Activated CD8-positive, alpha-beta memory T cell treated with anti-CD3 and anti-CD28 coated beads for 1 hour (primary cell): Measurements from ENCODE around the gene NHLRC4.

Source experiments
- DNase-seq, 2 donors: peaks; one replicate each; pipeline ENCODE4 v3.0.0-alpha.2; 2020; ENCODE audit warnings: low read depth in 1 of 2; ENCODE audit errors: extremely low read depth in 1 of 2

NHLRC4 gene

DNA sequence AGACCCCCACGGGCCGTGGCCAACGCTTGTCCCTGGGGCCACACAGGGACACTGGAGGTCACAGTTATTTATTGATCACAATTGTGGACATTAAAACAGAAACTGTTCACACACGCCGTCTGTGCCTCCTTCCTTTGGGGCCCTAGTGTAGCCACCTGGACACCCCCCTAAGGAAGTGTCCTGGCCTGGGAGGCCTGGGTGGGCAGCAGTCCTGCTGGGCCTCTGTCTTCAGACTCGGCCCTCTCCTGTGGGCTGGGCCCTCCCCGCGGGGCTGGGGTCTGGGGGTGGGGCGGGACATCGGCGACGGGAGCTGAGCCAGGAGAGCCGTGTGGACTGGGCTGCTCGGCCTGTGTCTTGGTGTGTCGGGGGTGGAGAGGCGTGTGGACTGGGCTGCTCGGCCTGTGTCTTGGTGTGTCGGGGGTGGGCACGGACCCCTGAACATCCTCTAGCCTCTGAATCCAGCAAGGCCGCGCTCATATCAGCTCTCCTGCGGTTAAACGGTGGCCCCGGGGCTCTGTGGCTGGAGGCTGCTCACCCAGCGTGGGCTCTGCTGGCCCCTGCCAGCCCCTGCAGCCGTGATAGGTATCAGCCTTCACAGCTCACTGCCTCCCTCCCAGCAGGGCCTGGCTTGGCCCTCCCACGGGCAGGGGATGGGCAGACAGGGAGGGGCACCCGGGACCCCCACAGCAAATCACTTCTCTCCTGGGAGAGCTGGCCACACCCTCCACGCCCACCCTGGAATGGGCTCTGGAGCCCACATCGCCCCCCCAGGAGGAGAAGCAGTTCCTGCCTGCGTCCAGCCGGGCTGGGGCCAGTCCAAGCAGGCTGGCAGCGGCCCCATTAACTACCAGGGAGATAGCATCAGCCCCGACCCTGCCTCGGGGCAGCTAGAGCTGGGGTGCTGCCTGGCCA, 1.1 kb upstream of the NHLRC4 start:
- DNase-seq: no peak

DNA sequence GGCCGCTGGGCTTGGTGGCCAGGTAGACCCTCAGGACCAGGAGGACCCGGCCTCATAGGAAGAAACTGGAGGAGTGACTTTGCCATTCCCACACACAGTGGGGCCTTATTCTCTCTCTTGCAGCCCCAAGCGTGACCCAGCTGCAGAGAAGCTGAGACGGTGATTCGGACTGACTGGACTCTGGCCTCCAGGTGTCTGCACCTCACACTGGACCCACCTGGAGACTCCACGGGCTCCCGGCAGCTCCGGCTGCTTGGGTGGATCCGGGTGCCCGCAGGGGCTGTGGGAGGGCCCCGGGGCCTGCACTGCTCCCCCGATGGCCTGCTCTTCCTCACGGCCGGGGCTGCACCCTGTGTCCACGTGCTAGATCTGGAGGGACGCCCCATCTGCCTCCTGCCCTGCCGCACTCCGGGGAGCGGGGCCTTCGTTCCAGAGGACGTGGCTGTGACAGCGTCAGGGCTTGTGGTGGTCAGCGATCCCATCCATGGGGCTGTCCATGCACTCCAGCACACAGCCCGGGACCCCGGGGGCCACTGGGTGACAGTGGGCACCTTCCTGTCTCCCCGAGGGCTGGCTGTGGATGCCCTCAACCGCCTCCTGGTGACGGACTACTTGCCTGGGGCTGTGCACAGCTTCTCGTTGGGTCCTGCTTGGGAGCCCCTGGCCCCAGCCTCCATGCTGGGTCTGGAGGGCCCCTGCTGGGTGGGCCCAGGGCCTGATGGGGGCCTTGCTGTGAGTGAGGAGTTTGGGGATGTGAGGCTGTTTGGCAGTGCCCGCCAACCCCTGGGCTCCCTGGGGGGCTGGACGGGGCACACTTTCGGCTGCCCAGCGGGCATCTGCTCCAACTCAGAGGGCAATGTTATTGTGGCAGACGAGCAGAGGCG, 810 bp downstream of the NHLRC4 start:
- no peak for DNase-seq

DNA sequence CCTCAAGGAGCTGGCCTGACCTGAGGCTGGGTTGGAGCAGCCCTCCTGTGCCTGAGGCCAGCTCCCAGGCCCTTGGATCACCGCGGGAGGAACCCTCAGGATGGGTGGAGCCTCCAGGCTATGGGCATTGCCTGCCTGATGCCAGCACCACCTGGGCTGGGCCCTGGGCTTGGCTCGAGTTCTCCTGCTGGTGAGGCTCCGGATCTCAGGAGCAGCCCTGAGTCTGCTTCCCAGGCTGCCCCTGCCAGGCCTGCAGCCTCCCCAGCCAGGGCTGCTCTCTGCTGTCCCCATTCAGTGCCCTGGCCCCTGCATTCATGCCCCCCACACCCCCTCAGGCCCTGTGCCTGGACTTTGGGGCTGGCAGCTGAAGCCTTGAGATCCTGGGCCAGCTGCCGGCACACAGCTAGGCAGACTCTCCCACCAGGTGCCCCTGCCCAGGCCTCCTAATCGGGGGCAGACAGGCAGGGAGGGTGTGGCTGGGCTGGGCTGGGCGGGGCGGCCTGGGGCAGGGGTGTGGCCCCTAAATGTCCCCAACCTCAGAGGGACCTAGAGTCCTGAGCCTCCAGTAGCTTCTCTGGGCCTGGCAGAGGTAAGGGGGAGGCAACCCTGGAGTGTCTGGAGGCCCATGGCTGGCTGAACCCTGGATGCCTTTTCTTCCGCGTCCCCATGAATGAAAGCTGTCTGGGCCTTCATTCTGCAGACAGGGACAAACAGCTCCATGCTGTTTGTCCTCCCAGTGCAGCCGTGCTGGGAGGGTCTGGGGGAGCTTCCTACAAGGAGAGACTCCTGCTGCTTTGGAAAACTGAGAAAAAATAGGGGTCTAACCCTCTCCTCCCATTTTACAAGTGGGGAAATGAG, 1.8 kb downstream of the NHLRC4 start:
- no peak for DNase-seq

DNA sequence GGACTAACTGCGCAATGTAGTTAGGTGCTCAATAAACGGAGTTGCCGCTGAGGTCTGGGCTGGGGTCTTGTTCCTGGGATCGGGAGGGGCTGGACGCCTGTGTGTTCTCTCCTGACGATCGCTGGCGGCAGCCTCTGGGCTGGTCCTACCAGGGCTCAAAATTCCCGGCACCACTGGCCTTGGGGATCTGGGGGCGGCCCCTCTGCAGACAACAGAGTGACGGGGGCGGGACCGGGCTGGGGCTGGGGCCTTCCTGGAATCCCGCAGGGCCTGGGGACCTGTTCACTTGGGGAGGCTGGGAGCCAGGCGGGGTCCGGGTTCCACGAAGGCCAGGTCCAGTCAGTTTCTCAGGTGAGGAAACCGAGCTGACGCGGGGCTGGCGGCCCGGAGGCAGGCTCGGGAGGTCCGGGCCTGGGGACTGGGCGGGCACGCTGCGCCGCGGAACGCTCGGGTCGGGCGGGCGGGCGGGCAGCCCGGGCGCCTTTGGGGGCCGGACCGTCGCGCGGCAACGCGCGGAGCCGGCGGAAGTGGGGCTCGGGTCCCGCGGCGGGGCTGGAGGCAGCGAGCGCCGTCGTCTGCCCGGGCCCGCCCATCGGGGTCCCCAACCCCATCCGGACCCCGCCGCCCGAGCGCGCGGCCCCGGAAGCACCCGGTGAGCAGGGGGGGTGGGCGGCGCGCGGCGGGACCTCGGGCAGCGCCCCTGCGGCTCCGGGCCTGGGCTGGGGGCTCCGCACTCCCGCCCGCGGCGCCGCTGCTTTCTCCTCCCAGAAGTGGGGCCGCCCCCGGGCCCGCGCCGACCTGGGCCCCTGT, 2.8 kb downstream of the NHLRC4 start, which contains the start of gene PIGQ:
Gene PIGQ (plus strand): TSS at position 524 of the 810 bp plus-strand sequence. CDS start 4,107 bp downstream, outside the sequence.
- peak in 1 of 2 donors; percentile 50 for DNase-seq

DNA sequence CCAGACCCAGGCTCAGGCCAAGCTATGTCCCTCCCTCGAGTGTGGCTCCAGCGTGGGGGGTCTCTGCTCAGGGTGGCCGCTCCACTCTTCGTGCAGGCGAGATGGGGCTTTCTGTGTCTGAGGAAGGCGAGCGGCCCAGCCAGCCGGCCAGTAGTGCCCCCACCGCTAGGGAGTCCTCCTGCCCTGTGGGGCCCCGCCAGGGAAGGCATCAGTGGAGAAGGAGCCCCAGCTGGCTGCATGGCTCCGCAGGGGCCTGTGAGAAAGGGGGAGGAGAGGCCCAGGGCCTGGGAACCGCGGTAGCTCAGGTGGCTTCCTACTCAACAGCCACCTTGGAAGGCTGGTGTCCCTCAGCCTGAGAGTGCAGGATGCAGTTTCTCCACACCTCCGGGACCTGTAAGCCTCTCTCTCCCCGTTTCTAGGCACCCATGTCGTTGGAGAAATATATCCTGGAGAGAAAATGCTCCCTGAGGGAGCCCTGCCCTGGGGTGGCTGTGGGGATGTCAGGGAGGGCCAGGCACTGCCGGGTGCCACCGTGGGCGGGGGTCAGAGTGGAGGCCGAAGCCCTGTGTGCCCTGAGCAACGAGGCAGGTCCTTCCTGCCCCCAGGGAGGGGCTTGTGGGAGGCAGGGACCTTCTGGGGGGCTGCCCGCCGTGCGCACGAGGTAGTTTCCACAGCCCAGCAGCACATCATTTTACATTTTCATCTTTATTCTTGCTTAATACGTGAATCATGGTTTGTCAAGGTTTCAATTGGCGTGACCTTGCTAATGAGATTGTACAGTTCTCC, 6.3 kb downstream of the NHLRC4 start:
- DNase-seq: no peak

DNA sequence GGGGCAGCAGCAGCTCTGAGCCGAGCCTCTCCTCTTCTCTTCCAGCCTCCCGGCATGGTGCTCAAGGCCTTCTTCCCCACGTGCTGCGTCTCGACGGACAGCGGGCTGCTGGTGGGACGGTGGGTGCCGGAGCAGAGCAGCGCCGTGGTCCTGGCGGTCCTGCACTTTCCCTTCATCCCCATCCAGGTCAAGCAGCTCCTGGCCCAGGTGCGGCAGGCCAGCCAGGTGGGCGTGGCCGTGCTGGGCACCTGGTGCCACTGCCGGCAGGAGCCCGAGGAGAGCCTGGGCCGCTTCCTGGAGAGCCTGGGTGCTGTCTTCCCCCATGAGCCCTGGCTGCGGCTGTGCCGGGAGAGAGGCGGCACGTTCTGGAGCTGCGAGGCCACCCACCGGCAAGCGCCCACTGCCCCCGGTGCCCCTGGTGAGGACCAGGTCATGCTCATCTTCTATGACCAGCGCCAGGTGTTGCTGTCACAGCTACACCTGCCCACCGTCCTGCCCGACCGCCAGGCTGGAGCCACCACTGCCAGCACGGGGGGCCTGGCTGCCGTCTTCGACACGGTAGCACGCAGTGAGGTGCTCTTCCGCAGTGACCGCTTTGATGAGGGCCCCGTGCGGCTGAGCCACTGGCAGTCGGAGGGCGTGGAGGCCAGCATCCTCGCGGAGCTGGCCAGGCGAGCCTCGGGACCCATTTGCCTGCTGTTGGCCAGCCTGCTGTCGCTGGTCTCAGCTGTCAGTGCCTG, 7.4 kb downstream of the NHLRC4 start:
- no peak for DNase-seq

DNA sequence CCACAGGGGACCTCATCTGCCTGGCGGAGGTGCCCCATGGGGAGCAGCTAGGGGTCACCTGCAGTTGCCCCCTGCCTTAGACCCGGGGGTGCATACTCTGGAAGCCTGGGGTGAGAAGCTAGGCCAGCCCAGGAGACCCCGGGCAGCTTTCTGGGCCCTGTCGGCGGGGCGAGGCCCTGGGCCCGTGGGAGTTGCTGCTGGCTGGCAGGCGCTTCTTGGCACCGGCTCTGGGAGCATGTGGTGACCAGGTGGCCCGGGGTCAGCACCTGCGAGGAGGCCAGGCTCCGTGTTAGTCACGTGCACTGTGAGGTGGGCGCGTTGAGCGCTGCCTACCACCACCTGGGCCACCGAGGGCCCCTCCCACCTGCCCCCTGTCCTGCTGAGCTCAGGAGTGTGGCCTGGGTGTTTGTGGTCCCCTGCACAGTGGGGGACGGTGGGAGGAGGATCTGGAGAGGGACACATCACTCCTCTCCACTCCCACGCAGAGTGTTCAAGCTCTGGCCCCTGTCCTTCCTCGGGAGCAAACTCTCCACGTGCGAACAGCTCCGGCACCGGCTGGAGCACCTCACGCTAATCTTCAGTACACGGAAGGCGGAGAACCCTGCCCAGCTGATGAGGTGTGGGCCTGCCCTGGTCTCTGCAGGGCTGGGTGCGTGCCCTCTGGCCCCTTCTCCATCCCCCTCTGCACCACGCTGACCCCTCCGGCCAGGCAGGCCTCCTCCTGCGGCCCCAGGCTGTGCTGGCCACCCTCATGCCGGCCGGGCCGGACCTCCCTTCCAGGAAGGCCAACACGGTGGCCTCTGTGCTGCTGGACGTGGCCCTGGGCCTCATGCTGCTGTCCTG, 8.8 kb downstream of the NHLRC4 start:
- DNase-seq: no peak

DNA sequence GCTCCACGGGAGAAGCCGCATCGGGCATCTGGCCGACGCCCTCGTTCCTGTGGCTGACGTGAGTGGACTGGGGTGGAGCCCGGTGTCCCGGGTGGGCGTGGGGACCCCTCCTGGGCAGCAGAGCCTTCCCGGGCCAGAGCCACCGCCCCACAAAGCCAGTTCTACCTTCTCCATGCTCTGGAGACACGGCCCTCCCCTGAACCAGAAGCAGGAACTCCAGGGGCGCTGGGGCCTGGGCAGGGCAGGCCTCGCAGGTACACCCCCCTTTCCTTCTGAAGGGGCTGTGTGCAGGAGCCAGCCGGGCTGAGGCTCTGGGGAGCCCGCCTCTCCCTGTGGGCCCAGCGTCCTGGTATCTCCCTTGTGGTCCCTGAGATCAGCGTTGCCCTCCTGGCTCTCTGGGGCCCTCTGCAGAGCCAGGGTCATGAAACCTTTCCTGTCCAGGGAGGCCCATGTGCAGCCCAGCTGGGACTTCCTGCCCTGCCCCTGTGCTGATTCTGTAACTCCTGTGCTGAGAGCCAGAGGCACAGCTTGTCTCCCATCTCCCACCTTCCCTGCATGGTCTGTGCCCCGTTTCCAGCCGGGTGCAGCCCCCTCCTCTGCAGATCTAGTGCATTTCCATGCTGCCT, 9.5 kb downstream of the NHLRC4 start:
- DNase-seq: no peak

DNA sequence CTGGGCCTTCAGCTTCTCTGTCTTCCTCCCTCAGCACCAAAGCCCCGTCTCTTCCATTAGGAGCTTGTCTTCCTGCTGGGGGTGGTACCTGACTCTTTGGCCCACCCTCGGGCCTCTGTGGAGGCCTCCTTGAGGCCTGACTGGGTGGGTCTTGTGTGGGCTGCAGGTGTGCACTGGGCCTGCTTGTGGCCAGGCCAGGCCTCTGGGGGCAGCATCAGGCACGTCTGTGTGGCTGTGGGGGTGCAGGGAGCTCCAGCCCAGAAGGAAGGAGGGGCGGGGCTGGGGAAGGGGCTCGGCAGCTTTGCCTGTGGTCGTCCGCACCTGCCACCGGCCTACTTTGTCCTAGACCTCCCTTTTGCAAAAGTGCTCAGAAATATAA, 10.0 kb downstream of the NHLRC4 start:
- no peak for DNase-seq

DNA sequence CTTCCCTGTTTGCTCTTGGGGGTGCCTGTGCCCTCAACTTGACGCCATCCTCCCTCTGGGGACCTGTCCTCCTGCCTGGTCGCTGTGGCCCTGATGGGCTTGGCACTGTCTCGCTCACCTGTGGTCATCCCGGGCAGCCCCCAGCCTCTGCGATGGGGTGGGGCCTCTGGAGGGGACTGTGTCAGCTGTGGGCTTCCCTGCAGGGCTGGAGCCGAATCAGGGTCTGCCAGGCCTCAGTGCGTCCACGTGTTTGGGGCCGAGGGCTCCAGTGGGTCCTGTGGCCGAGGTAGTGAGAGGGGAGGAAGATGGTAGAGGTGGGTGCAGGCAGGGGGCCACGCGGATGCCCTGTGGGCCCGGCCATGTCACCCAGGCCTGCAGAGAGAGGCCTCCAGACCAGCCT, 11.0 kb downstream of the NHLRC4 start:
- DNase-seq: no peak

DNA sequence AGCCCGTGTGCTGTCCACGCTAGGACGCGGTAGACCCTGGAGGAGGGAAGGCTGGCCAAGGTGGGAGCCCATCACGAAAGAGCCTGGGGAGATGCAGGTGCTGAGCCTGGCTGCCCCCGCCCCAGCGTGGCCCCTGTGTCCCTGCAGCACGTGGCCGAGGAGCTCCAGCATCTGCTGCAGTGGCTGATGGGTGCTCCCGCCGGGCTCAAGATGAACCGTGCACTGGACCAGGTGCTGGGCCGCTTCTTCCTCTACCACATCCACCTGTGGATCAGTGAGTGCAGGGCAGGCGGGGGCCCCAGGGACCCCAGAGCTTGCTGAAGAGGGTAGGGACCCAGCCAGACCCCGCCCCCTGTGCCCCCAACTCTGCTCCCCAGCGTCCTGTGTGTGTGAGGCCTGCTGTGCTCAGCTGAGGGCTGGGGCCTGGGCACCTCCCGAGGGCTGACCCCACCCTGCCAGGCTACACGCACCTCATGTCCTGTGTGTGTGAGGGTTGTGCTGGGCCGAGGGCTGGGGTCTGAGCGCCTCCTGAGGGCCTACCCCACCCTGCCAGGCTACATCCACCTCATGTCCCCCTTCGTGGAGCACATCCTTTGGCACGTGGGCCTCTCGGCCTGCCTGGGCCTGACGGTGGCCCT, 11.5 kb downstream of the NHLRC4 start:
- no peak for DNase-seq

DNA sequence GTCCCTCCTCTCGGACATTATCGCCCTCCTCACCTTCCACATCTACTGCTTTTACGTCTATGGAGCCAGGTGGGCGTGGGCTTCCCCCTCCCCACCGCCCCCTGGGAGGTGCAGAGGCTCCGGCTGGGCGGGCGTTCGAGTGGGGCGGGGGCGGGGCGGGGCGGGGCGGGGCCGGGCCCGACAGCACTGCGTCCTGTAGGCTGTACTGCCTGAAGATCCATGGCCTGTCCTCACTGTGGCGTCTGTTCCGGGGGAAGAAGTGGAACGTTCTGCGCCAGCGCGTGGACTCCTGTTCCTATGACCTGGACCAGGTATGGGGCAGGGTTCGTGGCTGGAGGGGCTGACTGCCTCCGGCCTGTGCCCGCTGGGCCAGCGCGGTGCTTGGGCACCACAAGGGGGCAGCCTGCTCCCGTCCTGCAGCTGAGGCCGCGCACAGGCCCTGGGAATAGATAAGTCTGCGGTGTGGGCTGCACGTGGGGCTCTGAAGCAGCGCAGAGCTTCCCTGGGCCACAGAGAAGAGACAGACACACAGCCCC, 12.1 kb downstream of the NHLRC4 start:
- DNase-seq: peak in 1 of 2 donors; percentile 47

DNA sequence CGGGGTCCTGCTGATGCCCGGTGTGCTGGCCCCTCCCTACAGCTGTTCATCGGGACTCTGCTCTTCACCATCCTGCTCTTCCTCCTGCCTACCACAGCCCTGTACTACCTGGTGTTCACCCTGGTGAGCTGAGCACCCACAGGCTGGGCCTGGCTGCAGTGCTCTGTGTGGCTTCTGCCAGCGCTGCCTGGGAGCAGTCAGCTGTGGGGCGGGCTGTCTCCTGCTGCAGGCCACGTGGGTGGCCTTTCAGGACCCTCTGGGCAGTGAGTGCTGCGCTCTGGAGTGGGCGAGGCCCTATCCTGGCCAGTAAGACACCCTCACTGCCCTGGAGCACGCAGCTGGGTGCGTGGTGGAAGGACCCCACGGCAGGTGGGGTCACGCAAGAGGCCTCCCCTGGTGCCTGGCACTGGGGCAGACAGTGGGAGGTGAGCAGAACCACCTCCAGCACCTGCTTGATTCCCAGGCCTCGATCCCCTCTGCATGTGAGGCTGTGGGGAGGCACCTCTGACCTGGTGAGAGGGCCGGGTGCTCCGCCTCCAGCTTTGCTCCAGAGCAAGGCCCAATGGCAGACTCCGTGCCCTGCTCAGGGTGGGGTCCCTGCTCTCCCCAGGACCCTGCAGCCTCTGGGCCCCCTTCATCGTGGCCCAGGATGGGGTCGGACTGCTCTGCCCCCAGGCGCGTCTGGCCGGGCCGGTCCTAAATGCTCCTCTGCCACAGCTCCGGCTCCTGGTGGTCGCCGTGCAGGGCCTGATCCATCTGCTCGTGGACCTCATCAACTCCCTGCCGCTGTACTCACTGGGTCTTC, 13.5 kb downstream of the NHLRC4 start:
- no peak for DNase-seq

DNA sequence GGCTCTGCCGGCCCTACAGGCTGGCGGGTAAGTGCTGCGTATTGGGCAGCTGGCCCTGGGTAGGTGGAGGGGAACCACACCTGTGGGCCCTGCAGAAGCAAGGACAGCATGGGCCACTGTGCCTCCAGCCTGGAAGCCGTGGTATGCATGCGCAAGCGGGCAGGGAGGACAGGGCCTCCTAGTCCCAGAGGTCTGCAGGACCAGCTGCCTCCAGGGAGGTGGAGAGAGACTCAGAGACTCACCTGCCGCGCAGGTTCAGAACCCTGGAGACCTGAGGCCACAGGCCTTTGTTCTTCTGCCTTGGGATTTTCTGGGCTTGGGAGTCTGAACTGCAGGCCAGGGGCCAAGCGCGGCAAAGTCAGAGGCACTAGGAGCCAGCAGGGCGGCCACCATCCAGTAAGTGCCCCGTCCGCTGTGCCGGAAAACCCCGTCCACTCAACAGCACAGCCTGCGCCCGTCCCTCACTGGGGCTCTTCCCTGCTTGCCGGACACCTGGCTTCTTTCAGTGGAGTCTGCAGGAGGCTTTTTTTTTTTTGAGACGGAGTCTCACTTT, 14.2 kb downstream of the NHLRC4 start:
- no peak for DNase-seq

DNA sequence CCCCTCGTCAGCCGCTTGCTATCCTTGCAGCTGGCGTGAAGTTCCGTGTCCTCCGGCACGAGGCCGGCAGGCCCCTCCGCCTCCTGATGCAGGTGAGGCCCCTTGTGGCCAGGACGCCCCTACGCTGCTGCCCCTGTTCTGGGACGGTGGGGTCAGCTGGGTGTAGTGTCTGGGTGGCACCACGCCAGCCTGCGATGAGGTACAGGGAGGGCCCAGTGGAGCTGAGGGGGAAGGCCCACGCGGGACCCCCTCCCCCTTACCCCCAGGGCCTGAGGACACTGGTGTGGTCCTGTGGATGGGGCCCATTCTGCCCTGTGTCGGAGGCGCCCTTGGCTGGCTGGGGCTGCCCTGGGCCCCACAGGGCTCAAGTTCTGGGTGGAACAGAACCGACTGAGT, 15.4 kb downstream of the NHLRC4 start:
- no peak for DNase-seq
